Fibroblast of lung (primary cell): Measurements from ENCODE around the gene OXER1. TPM values are rescaled to one million over a fixed set of nuclear protein-coding genes. Genes with fewer than 3 reads are reported as not detected.

Source experiments
- DNase-seq, 2 donors: peaks; one replicate each; pipeline versions ENCODE4 v3.0.0 to v3.0.0-alpha.2; 2010; ENCODE audit warnings: low read depth in 2 of 2
- H2AFZ ChIP-seq: 2 replicates; pipeline ENCODE4 v1.5.1; 2012; ENCODE audit warnings: low read length, control low read depth, inconsistent platforms
- H3K27ac ChIP-seq: 2 replicates; pipeline ENCODE4 v1.5.1; 2011; ENCODE audit warnings: low read length, control low read depth; ENCODE audit not compliant: insufficient read depth
- H3K27me3 ChIP-seq: 2 replicates; pipeline ENCODE4 v1.5.1; 2011; ENCODE audit warnings: mild to moderate bottlenecking, low read length; ENCODE audit not compliant: control insufficient read depth, insufficient read depth
- H3K36me3 ChIP-seq: 2 replicates; pipeline ENCODE4 v1.5.1; 2011; ENCODE audit warnings: low read length; ENCODE audit not compliant: control insufficient read depth, insufficient read depth
- H3K4me1 ChIP-seq: 2 replicates; pipeline ENCODE4 v1.5.1; 2011; ENCODE audit warnings: low read length; ENCODE audit not compliant: control insufficient read depth, insufficient read depth; ENCODE audit errors: extremely low read depth
- H3K4me2 ChIP-seq: 2 replicates; pipeline ENCODE4 v1.5.1; 2011; ENCODE audit warnings: low read length, control low read depth; ENCODE audit not compliant: insufficient read depth; ENCODE audit errors: extremely low read depth
- H3K4me3 ChIP-seq, 4 experiments: fragments of 200-600 bp in 1 of 4; sonication (generic) in 1 of 4; replicated peaks in 1 of 4; 2 replicates each; pipeline ENCODE4 v1.5.1; 2011 to 2016; ENCODE audit warnings: low read length in 4 of 4, low read depth in 3 of 4, mild to moderate bottlenecking in 3 of 4, control low read depth in 2 of 4, inconsistent platforms in 1 of 4, mixed read lengths in 1 of 4; ENCODE audit not compliant: insufficient read depth in 1 of 4; ENCODE audit errors: control extremely low read depth in 1 of 4
- H3K79me2 ChIP-seq: 2 replicates; pipeline ENCODE4 v1.5.1; 2012; ENCODE audit warnings: mild to moderate bottlenecking, low read length, inconsistent platforms; ENCODE audit not compliant: control insufficient read depth, insufficient read depth
- H3K9ac ChIP-seq: 2 replicates; pipeline ENCODE4 v1.5.1; 2011; ENCODE audit warnings: mild to moderate bottlenecking, low read length, control low read depth; ENCODE audit not compliant: insufficient read depth
- H3K9me3 ChIP-seq: 2 replicates; pipeline ENCODE4 v1.5.1; 2012; ENCODE audit warnings: low read depth, low read length; ENCODE audit not compliant: control insufficient read depth, insufficient read depth
- H4K20me1 ChIP-seq: 2 replicates; pipeline ENCODE4 v1.5.1; 2011; ENCODE audit warnings: low read length; ENCODE audit not compliant: control insufficient read depth, insufficient read depth; ENCODE audit errors: extremely low read depth
- EZH2 ChIP-seq: IDR thresholded peaks from 2 replicates; pipeline ENCODE4 v1.5.1; 2012; ENCODE audit warnings: low read length, control low read depth, mild to moderate bottlenecking; ENCODE audit errors: missing control alignments
- polyA plus RNA-seq, 2 donors: library from polyadenylated mRNA; depleted of rRNA in 1 of 2; stranded (reverse) in 1 of 2; unstranded in 1 of 2; fragments of >200 nt; gene quantifications; 2 replicates each; pipeline ENCODE4 v1.2.1, GENCODE V29; 2011 to 2012; ENCODE audit warnings: missing spikeins in 1 of 2
- total RNA-seq: library from RNA; depleted of rRNA; stranded (reverse); fragments of >200 nt; gene quantifications from 2 replicates; pipeline ENCODE4 v1.2.1, GENCODE V29; 2014
- TF ChIP-seq, protein P1 (sequence below), 2 donors: IDR thresholded peaks in 1 of 2; conservative IDR thresholded peaks in 1 of 2; 1 replicate in 1 of 2; 2 replicates in 1 of 2; pipeline ENCODE4 v1.5.1; 2011 to 2012; ENCODE audit warnings: low read length in 2 of 2, control low read depth in 1 of 2, inconsistent platforms in 1 of 2, low read depth in 1 of 2, mild to moderate bottlenecking in 1 of 2

Gene OXER1
- total and polyA plus RNA-seq, 2 donors (not counting 1 experiment from before 2014, with no cell fraction given), result 0.17 TPM; not detected in 1

DNA sequence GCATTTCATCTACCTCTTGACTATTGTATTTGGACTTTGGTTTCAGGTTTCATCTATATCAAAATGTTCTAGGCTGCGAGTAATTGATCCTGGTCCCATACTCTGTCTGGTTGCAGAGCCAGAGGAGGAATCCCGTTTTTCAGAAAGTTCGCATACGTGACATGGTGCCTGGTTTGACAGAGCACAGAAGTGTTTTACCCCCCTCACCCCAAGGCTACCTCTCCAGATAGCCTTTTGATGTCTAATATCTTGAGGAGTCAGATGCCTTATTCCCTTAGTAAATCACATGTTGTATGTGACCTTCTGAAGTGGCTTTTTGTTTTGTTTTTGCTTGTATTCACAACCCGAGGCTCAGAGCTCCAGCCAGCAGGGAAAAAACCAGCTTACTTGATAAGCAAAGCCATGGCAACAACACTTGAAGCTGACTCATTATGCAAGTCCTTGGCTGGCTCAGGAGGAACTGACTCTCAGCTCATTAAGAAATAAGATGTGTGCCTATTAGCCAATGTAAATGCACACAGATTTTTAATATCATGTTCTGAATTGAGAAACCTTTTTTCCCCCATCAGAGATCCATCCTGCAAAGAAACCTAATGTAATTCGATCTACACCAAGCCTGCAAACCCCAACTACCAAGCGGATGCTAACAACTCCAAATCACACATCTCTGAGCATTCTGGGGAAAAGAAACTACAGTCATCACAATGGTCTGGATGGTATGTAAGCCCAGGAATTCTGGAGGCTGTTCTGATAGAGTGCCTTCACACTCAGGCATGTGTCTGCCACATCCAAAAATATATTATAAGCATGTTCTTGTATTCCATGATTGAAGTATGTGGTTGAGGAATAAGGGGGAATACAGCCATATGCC lies 41.4 kb downstream of the OXER1 start:
- Histone ChIP-seq H3K36me3 (no peaks in the 10 kb centered on the region), H3K4me3 (no peak overlapping the region), H3K9ac (no peak overlapping the region), H4K20me1 (no peaks in the 10 kb centered on the region), H3K27me3 (no peaks in the 10 kb centered on the region), H2AFZ (peak overlapping the region; percentile 27), H3K27ac (no peak overlapping the region), H3K4me1 (no peaks in the 10 kb centered on the region), H3K9me3 (no peaks in the 10 kb centered on the region), H3K4me2 (no peak overlapping the region), H3K79me2 (no peaks in the 10 kb centered on the region)
- no peak for TF ChIP-seq EZH2
- TF ChIP-seq, protein P1, sequence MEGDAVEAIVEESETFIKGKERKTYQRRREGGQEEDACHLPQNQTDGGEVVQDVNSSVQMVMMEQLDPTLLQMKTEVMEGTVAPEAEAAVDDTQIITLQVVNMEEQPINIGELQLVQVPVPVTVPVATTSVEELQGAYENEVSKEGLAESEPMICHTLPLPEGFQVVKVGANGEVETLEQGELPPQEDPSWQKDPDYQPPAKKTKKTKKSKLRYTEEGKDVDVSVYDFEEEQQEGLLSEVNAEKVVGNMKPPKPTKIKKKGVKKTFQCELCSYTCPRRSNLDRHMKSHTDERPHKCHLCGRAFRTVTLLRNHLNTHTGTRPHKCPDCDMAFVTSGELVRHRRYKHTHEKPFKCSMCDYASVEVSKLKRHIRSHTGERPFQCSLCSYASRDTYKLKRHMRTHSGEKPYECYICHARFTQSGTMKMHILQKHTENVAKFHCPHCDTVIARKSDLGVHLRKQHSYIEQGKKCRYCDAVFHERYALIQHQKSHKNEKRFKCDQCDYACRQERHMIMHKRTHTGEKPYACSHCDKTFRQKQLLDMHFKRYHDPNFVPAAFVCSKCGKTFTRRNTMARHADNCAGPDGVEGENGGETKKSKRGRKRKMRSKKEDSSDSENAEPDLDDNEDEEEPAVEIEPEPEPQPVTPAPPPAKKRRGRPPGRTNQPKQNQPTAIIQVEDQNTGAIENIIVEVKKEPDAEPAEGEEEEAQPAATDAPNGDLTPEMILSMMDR (conservative IDR thresholded peaks at IDR 0.05 in 1 of 2, IDR thresholded peaks at IDR 0.05 in 1 of 2; ENCODE audit: low read depth in 1 of 2, low read length in 2 of 2), result no peak
- DNase-seq, result peak; percentile 88 to 95

DNA sequence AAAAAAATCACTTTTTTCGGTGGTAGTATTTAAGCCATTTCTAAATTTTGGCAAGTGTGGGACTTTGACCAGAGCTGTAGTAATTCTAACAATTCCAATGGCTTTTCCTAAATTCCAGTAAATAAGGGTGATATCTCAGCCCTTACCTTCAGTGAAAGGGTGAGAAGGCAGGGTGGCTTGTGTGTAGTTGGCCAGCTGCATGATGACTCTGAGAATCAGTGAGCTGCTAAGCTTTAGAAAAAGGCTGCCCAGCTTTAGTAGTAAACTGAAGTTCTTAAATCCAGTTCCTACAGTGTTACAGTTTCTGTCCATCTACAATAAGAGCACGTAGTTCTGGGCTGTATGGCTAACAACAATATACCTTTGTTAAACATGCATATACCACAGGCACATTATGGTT lies 42.0 kb downstream of the OXER1 start:
- no peak for DNase-seq
- Histone ChIP-seq H3K79me2 (no peaks in the 10 kb centered on the region), H3K36me3 (no peaks in the 10 kb centered on the region), H3K9me3 (no peaks in the 10 kb centered on the region), H4K20me1 (no peaks in the 10 kb centered on the region), H3K4me3 (no peak overlapping the region), H3K27ac (no peak overlapping the region), H3K9ac (no peak overlapping the region), H3K27me3 (no peaks in the 10 kb centered on the region), H2AFZ (no peak overlapping the region), H3K4me2 (no peak overlapping the region), H3K4me1 (no peaks in the 10 kb centered on the region)
- no peak for TF ChIP-seq EZH2
- TF ChIP-seq, protein P1 (conservative IDR thresholded peaks at IDR 0.05 in 1 of 2, IDR thresholded peaks at IDR 0.05 in 1 of 2; ENCODE audit: low read depth in 1 of 2, low read length in 2 of 2), result no peak

DNA sequence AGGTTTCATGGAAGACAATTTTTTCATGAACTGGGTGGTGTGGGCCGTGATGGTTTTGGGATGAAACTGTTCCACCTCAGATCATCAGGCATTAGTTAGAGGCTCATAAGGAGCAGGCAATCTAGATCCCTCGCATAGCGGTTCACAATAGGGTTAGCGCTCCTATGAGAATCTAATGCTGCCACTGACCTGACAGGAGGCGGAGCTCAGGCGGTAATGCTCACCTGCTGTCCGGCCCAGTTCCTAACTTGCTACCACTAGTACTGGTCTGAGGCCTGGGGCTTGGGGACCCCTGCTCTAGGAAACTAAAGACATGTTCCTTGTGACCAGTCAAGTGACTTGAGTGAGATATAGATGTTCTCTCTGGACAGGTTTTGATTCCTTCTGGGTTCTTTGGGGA lies 49.2 kb downstream of the OXER1 start:
- no peaks in the 10 kb centered on the region for H3K27me3 ChIP-seq
- H4K20me1 ChIP-seq, result no peaks in the 10 kb centered on the region
- no peak overlapping the region for H3K4me3 ChIP-seq
- H3K4me1 ChIP-seq, result no peaks in the 10 kb centered on the region
- H3K9ac ChIP-seq, result no peak overlapping the region
- H3K4me2 ChIP-seq, result no peak overlapping the region
- H3K79me2 ChIP-seq, result no peaks in the 10 kb centered on the region
- TF ChIP-seq EZH2, result no peak
- TF ChIP-seq, protein P1 (conservative IDR thresholded peaks at IDR 0.05 in 1 of 2, IDR thresholded peaks at IDR 0.05 in 1 of 2; ENCODE audit: low read depth in 1 of 2, low read length in 2 of 2), result no peak
- no peak overlapping the region for H2AFZ ChIP-seq
- H3K36me3 ChIP-seq, result no peaks in the 10 kb centered on the region
- no peak for DNase-seq
- no peaks in the 10 kb centered on the region for H3K9me3 ChIP-seq
- H3K27ac ChIP-seq, result no peak overlapping the region
